ENCODE measurements around the gene PGAM2.

DNA sequence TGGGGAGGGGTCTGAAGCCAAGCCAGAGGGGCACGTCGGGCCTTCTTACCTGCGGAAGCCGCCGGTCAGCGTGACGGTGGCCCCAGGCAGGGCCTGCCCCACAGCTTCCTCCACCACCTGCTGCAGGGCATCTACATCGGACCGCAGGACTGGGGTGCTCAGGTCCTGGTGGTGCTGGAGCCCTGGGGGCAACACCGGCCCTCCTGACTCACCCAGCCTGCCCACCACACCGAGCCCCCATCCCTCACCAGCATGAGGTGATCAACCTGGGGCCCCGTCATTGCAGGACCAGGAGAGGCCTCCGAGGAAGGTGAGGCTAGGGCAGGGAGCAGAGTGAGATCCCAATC lies 9.0 kb upstream of the PGAM2 start:
- TF ChIP-seq CTCF (conservative IDR thresholded peaks at IDR 0.05; ENCODE audit: low read depth, low read length) = no peak
- TF ChIP-seq, protein P1, sequence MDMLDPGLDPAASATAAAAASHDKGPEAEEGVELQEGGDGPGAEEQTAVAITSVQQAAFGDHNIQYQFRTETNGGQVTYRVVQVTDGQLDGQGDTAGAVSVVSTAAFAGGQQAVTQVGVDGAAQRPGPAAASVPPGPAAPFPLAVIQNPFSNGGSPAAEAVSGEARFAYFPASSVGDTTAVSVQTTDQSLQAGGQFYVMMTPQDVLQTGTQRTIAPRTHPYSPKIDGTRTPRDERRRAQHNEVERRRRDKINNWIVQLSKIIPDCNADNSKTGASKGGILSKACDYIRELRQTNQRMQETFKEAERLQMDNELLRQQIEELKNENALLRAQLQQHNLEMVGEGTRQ (IDR thresholded peaks at IDR 0.05; ENCODE audit: low read depth, low read length) = no peak
- no peak for TF ChIP-seq CEBPB (IDR thresholded peaks at IDR 0.05; ENCODE audit: low read depth, low read length)
